Activated CD4-positive, alpha-beta T cell treated with anti-CD3 and anti-CD28 coated beads, Interleukin-10, Interleukin-2, amounts not matched to agents 100 ng/mL and 50 ng/mL, durations not matched to agents 16 hours and 8 hours (primary cell): ENCODE measurements around the gene PAX2.

Experiments
- DNase-seq: peaks from one replicate; pipeline ENCODE4 v3.0.0-alpha.2; 2020

The PAX2 gene

GRCh38 chr10:100724531-100725027 lies 20.8 kb upstream of the PAX2 start:
- no peak for DNase-seq

- DNase-seq, result no peak
Observed at GRCh38 chr10:100725071-100725471, 20.3 kb upstream of the PAX2 start.

GRCh38 chr10:100725869-100726426 lies 19.4 kb upstream of the PAX2 start:
- DNase-seq, result no peak

- DNase-seq, result no peak
Observed at GRCh38 chr10:100727808-100728207, 17.6 kb upstream of the PAX2 start.

GRCh38 chr10:100728928-100729861 lies 16.2 kb upstream of the PAX2 start:
- DNase-seq, result peak; percentile 58

GRCh38 chr10:100729862-100730724 lies 15.3 kb upstream of the PAX2 start:
- DNase-seq, result no peak

GRCh38 chr10:100730725-100731406 lies 14.5 kb upstream of the PAX2 start:
- DNase-seq, result peak; percentile 63

- DNase-seq, result no peak
Observed at GRCh38 chr10:100731407-100732240, 13.8 kb upstream of the PAX2 start.

GRCh38 chr10:100732241-100732596 lies 13.2 kb upstream of the PAX2 start:
- DNase-seq, result no peak

- DNase-seq, result no peak
Observed at GRCh38 chr10:100733329-100733728, 12.1 kb upstream of the PAX2 start.

GRCh38 chr10:100734295-100735086 lies 10.9 kb upstream of the PAX2 start:
- DNase-seq, result no peak

- DNase-seq, result no peak
Observed at GRCh38 chr10:100735087-100735336, 10.4 kb upstream of the PAX2 start.

- no peak for DNase-seq
Observed at GRCh38 chr10:100735337-100736143, 9.8 kb upstream of the PAX2 start.

GRCh38 chr10:100736144-100736808 lies 9.1 kb upstream of the PAX2 start:
- DNase-seq, result no peak

GRCh38 chr10:100736809-100737354 lies 8.5 kb upstream of the PAX2 start:
- DNase-seq, result no peak

- DNase-seq, result peak; percentile 30
Observed at GRCh38 chr10:100737355-100738054, 7.9 kb upstream of the PAX2 start.

- DNase-seq, result no peak
Observed at GRCh38 chr10:100738055-100738827, 7.1 kb upstream of the PAX2 start.
